T follicular helper cell (primary cell): ENCODE measurements around the gene SEMA4C.

Source experiments
- DNase-seq: peaks from one replicate; pipeline ENCODE4 v3.0.0-alpha.2; 2020; ENCODE audit warnings: low read depth
- total RNA-seq, 2 experiments: gene quantifications; one replicate each; lab custom pipeline; 2026; lab: John Stamatoyannopoulos, UW

The SEMA4C gene, protein sequence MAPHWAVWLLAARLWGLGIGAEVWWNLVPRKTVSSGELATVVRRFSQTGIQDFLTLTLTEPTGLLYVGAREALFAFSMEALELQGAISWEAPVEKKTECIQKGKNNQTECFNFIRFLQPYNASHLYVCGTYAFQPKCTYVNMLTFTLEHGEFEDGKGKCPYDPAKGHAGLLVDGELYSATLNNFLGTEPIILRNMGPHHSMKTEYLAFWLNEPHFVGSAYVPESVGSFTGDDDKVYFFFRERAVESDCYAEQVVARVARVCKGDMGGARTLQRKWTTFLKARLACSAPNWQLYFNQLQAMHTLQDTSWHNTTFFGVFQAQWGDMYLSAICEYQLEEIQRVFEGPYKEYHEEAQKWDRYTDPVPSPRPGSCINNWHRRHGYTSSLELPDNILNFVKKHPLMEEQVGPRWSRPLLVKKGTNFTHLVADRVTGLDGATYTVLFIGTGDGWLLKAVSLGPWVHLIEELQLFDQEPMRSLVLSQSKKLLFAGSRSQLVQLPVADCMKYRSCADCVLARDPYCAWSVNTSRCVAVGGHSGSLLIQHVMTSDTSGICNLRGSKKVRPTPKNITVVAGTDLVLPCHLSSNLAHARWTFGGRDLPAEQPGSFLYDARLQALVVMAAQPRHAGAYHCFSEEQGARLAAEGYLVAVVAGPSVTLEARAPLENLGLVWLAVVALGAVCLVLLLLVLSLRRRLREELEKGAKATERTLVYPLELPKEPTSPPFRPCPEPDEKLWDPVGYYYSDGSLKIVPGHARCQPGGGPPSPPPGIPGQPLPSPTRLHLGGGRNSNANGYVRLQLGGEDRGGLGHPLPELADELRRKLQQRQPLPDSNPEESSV
- 14.2 to 119 reads per million in 2 experiments for total RNA-seq

DNA sequence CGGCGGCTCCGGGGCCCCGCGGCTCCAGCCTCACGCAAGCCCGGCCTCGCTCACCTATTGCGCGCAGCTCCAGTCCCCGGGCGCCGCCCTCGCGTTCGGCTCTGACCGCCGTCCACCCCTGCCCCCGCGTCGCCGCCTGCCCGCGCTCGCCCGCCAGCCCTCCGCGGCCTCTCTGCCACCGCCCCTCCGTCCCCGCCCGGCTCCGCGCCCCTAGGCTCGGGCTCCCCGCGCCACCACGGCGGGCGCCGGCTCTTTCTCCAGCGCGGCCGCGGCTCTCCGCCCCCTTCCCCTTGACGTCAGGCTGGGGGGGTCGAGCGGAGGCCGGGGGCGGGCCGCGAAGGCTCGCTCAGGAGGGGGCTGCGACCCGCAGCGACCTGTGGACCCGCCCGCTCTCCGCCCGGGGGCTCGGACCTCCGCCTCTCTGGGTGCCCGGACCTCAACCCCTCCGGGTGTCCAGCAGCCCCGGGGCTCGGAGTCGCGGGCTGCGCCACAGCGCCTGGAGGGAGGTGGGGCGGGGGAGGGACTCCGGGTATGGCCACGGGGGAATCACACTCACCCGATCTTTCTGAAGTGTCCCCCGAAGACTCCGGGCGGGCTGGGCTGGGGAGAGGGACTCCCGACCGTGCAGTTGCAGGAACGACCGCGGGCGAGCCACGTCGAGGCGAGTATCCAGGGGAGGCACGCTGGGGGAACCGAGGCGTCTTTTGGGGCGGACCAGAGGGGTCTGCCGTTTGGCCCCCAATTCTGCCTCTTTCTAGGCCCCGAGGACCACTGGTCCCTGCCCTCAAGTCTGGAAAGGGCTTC, at the start of gene SEMA4C:
Gene SEMA4C (minus strand): TSS at position 259 of the 804 bp plus-strand sequence. CDS start 2,194 bp downstream, outside the sequence.
- DNase-seq = peak; percentile 49

DNA sequence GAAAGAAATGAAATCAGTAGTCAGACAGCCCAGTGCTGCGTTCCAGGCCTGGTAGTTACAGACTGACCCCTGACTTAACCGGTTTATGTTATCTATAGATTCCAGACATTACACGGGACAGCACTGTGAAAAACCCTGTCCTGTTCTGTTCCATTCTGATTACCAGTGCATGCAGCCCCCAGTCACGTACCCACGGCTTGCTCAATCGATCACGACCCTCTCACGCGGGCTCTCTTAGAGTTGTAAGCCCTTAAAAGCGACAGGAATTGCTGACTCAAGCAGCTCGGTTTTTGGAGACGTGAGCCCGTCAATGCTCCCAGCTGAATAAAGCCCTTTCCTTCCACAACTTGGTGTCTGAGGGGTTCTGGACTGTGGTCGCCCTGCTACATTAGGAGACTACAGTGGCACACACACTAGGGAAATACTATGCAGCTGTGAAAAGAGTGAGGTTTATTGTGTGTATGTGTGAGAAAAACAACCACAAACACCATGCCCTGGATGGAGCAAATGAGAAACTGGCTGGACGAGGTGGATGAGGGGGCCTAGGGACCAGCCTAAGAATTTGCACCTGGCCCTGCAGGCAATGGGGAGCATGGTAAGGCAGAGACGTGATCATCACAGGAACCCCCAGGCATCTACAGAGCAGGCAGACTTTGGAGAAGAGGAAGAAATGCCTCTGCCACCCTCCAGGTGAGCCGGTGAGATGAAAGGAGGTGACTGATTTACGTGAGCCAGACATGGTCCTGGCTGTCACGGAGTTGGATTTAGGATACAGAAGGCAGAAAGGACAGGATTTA, 49.1 kb upstream of the SEMA4C start:
- DNase-seq = no peak

DNA sequence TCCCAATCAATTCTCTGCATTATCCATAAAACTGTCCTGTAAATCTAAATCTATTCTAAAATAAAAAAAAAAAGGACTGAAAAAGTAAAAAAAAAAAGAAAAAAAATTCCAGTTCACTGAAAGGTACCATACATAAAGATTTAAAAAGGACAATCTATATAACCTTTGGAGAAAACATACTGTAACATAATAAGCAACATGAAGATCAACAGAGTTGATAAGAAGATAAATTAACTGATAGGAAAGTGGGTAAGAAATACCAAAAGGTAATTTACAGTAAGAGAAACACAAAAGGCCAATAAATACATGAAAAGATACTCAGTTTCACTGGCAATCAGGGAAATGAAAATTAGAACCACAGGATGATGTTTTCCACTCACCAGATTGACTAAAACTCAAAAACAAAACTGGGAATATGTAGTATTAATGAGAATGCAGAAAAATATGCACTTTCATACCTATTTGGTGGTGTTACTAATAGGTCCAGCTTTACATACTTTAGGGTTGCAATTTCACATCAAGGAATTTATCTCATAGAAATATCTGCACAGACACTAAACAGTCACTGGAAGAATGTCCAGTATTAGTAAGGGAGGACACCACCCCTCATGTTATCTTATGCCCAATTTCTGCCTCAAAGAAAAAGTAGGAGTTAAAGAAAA, 48.3 kb upstream of the SEMA4C start:
- no peak for DNase-seq

DNA sequence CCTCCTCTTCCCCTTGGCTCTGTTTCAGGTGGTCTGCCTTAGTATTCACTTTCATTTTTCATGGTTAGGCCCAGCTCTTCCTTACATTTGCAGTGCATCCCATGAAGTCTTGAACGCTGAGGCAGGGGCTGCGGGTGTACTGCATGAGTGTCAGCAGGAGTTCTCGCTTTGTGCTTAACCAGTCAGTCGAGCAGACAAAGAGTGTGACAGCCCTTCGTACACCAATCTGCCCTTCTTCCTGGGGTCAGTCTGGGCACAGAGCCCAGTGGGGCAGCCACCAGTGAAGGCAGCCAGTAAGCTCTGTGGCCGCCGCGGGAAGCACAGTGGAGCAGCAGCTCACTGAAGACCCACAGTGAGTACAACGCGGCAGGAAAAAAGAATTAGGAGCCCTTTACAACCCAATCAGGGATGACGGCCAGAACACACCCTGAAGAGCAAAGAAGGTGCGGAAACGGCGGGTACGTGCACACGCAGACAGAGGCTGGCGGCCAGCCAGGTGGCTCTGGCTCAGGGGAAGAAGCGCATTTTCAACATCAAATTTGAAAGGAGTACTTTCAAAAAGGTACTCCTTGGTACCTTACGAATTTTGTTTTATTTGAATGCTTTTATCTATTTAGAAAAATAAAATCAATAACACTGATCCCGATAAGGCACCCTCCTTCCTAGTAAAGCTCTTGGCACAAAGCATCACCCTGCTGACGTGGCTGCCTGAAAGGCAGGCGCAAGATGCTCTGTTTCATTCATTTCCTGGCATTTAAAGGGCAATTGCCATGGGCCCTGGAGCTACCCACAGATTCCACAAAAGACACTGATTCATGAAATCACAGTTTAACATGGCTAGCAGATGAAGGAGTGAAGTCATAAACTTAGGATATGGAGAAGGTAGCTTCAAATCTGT, 47.0 kb upstream of the SEMA4C start:
- no peak for DNase-seq

DNA sequence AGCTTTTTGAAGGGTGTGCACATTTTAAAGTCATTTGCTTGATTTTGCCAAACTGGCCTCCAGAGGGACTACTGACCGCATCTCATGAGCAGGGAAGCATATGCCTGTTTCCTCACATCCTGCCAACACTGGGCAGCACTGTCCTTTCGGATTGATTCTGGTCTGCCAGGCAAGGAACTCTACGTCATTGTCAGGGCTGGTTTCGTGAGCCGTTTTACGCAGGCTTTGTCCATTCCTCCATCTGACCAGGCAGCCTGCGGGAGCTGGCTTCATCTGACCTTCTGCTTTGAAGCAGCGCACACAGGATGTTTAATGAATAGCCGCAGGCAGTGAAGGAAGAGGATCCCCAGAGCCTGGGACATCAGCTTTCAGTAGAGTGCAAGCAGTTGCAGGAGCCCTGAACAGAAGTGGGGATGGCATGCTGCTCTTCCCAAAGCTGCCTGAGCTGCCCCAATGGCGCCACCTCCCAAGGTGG, 46.3 kb upstream of the SEMA4C start:
- DNase-seq = no peak

DNA sequence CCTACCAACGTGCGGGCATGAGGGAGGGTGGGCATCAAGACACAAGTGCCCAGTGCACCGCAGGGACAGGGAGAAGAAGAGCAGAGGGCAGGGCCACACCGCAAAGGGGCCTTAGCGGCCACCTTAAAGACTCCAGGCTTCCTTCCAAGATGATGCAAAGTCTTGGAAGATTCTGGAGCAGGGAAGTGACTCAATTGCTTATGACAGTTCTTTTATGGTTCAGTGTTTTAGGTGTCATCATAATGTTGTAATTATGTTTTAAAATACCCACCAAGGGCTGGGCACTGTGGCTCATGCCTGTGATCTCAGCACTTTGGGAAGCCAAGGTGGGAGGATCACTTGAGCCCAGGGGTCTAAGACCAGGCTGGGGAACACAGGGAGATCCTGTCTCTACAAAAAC, 44.5 kb upstream of the SEMA4C start:
- no peak for DNase-seq

DNA sequence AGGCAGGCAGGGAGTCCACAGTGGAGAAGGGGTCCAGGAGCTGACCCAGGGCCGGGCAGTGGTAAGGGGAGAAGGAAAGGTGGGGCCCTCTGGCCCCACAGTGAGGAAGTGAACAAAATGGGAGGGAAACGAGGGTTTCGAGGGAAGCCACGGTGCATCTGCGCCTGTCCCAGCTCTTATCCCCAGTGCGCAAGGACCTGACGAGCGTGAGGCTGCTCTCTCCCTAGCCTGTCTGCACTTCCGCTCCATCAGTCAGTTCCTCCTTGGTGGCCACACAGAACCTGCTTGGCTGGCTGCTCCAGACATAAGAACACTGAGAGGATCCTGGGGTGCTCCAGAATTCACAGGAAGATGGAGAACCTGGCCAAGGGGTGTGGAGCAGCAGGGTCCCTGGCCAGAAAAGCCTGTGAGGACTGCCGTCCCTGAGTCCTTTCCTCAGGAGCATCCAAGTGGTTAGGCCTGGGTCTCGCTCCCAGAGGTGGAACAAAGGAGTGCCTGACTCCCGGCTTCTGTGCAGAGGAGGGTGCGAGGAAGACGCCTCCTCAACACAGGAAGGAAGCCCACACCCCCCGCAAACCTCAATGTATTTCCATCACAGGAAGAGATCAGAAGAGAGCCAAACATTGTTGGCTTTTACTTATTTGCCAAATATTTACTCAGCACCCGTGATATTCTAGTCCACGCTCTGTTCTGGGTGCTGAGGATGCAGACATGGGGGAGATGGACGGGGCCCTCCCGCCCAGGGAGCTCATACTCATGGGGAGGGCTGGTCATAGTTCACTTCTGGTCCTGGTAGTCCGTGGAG, 43.7 kb upstream of the SEMA4C start:
- DNase-seq = peak; percentile 37

DNA sequence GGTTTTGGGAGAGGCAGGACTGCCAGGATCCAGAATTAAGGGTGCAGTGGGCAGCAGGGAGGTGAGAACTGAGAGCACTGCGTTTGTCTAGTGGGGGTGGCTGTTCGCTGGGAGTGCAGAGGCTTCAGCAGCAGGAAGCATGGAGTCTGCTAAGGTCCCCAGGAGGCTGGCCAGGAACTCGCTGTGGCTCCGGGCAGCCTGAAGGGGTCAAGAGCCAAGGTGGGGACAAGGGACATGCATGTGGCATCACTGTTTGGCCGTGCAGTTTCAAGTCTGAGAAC, 43.2 kb upstream of the SEMA4C start:
- DNase-seq = no peak

DNA sequence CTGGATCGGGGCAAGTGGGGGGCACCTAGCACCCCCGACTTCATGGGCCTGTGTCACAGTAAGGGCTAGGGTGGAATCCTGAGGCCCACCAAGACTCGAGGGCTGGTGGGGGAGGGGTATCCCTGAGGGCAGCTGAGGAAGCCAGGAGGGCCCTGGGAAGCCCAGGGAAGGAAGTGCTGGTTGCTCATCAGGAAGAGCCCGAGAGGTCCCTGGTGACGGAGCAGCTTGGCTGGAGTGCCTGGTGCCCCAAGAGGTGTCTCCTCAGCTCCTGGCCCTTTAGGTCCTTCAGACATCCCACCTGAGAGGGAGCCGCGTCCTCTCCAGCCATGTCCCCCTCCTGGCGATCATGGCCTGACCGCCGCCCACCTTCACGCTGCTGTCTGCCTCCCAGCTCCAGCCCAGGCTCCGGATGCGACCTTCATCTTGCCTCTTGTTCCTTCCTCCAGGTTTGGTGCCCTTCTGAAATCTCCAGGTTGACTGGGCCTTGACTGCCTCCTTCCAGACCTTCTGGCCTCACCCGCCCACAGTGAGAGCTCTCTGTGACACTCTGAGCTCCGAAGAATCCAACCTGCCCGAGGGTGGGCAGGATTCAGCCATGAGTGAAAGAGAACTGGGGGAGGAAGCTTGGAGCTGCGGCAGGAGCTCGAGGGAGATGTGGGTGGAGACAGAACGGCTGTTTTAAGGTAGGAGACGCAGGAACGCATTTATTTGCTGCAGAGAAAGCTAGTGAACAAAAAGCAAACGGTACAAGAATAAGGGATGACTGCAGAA, 42.7 kb upstream of the SEMA4C start:
- no peak for DNase-seq

DNA sequence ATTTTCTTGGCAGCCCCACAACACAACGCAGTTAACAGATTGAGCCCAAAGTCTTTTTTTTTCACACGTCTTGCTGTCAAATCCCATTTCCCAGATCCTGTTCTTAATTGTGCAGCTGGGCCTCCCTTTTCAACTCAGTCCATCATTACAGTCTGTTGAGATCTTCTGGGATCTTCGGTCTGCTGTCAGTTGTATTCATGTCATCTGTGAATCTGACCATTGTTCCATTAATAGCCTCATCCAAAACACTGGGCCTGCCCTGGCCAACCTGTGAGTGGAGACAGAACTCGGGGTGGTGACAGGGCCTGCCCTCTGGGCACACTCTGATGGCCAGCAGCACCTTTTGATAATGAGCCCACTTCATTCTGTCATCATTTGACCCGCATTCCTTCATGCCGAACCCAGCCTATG, 39.7 kb upstream of the SEMA4C start:
- DNase-seq = no peak

DNA sequence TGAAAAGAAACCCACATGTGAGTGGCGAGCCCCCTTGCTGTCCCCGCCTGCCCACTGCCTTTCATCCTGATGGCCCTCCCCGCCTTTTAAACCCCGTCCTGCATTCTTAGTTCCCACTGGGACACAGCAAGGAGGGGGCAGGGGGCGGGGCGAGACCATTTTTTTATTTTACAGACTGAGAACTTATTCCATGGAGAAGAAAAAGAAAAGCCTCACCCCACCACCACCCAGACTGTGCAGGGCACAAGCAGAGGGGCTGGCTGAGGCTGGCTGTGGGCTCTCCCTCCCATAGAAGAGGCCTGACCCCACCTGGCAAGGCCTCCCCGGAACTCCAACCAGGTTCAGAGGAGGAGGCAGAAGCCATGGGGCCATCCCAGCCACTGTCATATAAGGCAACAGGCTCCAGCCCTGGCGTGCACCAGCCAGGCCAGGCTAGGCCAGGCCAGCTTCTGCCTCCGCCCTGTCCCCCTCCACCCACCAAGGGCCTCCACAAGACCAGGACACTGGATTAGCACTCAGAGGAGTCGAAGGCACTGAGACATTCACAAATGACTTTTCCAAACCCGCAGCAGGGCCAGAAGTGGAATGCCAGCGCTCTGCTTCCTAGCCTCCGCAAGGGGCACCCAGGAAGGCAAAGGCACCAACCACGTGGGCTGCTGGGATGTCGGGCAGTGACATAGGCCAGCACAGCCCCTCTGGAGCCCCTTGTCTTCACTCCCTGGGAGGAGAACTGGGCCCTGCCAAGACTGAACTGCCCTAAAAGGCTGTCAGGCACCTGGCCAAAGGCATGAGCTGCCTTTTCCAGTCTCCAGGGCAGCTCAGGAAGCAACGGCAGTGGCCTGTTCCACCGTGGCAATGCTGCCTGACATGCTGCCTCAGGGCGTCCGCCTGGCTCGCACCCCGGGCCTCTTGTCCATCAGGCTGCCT, 37.5 kb upstream of the SEMA4C start:
- no peak for DNase-seq

DNA sequence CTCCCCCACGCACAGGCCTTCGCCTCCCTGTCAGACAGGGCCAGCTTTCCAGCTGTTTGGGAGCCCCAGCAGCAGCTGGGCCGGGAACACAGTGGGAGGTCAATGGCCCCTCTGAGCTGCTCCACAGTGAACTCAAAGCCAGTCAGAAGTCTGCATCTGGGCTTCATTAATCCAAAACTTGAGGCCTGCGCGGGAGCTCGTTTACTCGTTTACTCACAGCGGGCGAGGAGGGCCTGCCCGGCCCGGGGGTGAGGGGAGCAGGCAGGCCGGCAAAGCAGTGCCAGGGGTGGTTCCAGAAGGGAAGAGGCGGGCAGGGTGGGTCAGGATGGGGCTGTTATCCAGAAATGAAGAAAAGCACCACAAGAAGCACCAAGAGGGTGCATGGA, 36.8 kb upstream of the SEMA4C start:
- no peak for DNase-seq

DNA sequence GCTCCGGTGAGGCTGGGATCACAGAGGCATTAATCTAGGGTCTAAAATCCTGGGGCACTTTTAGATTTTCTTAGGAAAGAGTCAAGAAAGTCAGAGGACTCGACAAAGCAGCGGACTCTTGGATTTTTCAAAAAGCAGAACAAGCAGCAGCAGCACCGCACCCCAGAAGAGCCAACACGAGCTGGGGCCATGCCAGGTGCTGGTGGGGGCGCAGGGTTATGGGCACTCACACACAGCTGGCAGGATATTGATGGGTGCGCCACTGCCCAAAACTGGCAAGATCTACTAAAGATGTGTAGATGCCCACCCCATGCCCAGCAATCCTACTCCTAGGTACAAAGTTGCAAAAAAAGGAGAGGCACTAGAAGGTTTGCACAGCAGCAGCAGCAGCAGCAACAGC, 33.9 kb upstream of the SEMA4C start:
- DNase-seq = no peak

DNA sequence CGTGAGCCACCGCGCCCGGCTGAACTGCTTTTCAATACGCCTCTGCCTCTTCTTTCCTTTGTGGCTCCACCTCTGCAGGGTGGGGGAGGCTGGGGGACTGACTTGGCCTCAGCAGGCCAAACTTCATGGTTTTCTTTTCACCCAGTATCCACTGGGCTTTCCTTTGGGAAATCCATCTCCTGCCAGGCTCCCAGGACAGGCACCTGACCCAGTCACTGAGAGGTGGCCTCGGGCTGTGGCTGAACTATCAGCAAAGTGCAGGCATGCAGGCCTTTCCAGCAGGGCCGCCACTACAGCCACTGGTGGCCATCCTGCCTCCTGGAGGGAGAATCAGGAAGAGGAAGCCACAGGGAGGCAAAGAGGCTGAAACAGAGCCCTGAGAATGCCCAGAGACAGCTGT, 33.4 kb upstream of the SEMA4C start:
- no peak for DNase-seq

DNA sequence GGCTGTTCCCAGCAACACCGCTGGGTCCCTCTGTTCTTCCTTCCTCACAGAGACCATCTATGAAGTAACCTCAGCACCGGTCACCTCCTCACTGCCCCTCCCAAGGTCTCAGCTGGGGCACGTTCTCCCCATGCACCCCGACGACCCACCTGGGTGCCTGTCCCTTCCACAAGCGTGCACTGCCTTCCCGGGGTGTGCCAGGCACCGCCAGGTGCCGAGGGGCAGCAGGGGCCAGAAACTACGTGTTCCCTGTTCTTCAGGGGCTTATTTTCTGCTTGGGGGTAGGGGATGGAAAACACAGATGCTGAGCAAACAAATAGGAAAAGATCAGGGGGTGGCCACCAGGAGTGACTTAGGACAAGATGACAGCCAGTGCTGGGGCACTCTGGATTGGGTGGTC, 30.4 kb upstream of the SEMA4C start:
- no peak for DNase-seq

DNA sequence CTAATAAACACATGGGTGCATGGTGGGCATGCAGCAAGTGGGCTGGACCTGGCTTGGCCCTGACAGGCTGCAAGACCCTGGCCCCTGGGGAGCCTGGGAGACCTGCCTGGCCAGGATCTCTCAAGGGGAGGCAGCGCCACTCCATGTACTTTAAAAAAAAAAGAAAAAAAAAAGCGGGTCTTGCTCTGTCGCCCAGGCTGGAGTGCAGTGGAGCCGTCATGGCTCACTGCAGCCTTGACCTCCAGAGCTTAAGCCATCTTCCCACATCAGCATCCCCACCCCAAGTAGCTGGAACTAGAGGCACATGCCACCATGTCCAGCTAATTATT, 29.5 kb upstream of the SEMA4C start:
- no peak for DNase-seq
